IPS-20b (cell line): ENCODE data around the gene FCF1.
"Not testable (repeated sequence)": the region's sequence is repeated elsewhere in the genome, so short reads cannot be mapped to it uniquely, and the experiment has no call there.

Source experiments
- H3K27ac ChIP-seq: one replicate; pipeline ENCODE4 v1.5.1; 2013; ENCODE audit warnings: low read length
- H3K27me3 ChIP-seq: 2 replicates; pipeline ENCODE4 v1.6.1; 2013; ENCODE audit warnings: mild to moderate bottlenecking, low read length, inconsistent platforms; ENCODE audit not compliant: insufficient read depth
- H3K36me3 ChIP-seq: 2 replicates; pipeline ENCODE4 v1.6.1; 2013; ENCODE audit warnings: low read depth, mild to moderate bottlenecking, inconsistent platforms, low read length, moderate library complexity; ENCODE audit not compliant: insufficient read depth
- H3K4me1 ChIP-seq: 2 replicates; pipeline ENCODE4 v1.6.1; 2013; ENCODE audit warnings: mild to moderate bottlenecking, control low read depth, inconsistent platforms, low read length, moderate library complexity; ENCODE audit not compliant: insufficient read depth
- H3K4me3 ChIP-seq: 2 replicates; pipeline ENCODE4 v1.5.1; 2013; ENCODE audit warnings: mild to moderate bottlenecking, low read length, inconsistent platforms
- H3K9ac ChIP-seq: 2 replicates; pipeline ENCODE4 v1.6.1; 2013; ENCODE audit warnings: low read depth, mild to moderate bottlenecking, inconsistent platforms, low read length, moderate library complexity
- H3K9me3 ChIP-seq: 2 replicates; pipeline ENCODE4 v1.6.1; 2013; ENCODE audit warnings: mild to moderate bottlenecking, low read depth, low read length, inconsistent platforms; ENCODE audit not compliant: insufficient read depth

The FCF1 gene

DNA sequence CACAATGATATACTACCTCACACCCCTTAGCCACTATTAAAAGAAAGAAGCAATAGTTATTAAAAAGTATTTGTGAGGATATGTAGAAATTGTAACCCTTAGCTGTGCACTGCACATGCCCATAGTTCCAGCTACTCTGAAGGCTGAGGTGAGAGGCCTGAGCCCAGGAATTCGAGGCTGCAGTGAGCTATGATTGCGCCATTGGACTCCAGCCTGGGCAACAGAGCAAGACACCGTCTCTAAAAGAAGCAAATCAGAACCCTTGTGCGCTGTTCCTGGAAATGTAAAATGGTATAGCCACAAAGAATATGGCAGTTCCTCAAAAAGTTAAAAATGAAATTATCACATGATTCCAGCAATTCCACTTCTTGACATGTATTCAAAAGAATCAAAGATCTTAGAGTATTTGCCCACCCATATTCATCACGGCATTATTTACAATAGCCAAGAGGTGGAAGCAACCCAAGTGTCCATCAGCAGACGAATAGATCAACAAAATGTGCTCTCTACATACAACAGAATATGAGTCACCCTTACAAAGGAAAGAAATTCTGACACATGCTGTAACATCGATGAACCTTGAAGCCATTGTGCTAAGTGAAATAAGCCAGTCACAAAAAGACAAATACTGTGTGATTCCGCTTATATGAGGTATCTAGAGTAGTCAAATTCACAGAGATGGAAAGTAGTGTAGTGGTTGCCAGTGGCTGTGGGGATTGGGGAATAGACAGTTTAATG, 26.5 kb downstream of the FCF1 start:
- H3K4me3 ChIP-seq, result no peak overlapping the region

DNA sequence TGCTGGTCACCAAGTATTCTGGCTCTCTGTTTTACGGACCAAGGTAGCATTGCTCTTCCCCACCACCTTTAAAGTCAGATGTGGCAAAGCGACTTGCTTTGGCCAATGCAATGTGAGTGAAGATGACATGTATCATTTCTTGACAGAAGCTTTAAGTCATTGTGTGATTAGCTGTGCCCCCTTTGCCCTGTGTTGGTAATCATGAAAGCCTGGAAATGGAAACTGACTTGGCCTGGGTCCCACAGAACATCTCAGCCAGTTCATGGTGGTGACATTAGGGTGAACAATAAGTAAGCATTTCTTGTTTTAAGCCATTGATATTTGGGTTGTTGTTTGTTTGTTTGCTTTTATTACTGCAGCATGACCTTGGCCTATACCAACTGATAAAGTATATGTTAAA, 34.3 kb downstream of the FCF1 start:
- Histone ChIP-seq H3K36me3 (no peaks in the 10 kb centered on the region), H3K27me3 (no peaks in the 10 kb centered on the region), H3K27ac (no peak overlapping the region), H3K9me3 (no peaks in the 10 kb centered on the region), H3K4me3 (no peak overlapping the region), H3K9ac (no peak overlapping the region), H3K4me1 (no peaks in the 10 kb centered on the region)

More for the DNA sequence above, 26.5 kb downstream of the FCF1 start:
- H3K27ac ChIP-seq, result no peak overlapping the region
- H3K9me3 ChIP-seq, result no peaks in the 10 kb centered on the region
- peaks cover 34% of the 10 kb centered on the region for H3K36me3 ChIP-seq
- no peak overlapping the region for H3K9ac ChIP-seq
- no peaks in the 10 kb centered on the region for H3K27me3 ChIP-seq
- no peaks in the 10 kb centered on the region for H3K4me1 ChIP-seq

DNA sequence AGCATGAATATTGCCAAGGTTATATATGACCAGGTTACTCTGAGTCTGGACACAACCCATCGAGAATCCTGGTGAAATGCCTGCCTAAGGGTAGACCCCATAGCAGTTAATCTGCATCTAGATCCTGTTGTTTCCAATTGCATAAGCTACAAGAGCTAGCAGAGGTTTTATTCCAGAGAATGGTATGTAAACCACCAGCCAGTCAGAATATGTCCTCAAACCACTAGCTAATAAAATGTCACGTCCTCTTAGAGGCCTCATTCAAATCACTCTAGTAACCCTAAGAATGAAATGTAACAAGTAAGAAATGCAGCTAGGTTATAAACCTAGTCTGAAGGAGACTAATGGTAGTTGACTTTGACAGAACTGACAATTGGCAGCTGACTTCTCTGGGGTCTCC, 41.2 kb downstream of the FCF1 start:
- Histone ChIP-seq H3K27me3 (no peaks in the 10 kb centered on the region), H3K27ac (no peak overlapping the region), H3K36me3 (no peaks in the 10 kb centered on the region), H3K9ac (no peak overlapping the region), H3K4me3 (no peak overlapping the region), H3K9me3 (peaks cover 11% of the 10 kb centered on the region), H3K4me1 (no peaks in the 10 kb centered on the region)

DNA sequence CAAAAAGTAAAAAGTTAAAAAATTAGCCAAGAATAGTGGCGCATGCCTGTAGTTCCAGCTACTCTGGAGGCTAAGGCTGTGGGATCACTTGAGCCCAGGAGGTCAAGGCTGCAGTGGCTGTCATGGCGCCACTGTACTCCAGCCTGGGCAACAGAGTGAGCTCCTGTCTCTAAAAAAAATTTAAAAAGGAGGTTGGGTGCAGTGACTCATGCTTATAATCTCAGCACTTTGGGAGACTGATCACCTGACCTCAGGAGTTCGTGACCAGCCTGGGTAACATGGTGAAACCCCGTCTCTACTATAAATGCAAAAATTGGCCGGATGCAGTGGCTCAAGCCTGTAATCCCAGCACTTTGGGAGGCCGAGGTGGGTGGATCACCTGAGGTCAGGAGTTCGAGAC, 42.0 kb downstream of the FCF1 start:
- Histone ChIP-seq H3K9me3 (peaks cover 11% of the 10 kb centered on the region), H3K4me1 (no peaks in the 10 kb centered on the region), H3K27ac (no peak overlapping the region), H3K9ac (no peak overlapping the region), H3K27me3 (no peaks in the 10 kb centered on the region), H3K4me3 (no peak overlapping the region), H3K36me3 (no peaks in the 10 kb centered on the region)

DNA sequence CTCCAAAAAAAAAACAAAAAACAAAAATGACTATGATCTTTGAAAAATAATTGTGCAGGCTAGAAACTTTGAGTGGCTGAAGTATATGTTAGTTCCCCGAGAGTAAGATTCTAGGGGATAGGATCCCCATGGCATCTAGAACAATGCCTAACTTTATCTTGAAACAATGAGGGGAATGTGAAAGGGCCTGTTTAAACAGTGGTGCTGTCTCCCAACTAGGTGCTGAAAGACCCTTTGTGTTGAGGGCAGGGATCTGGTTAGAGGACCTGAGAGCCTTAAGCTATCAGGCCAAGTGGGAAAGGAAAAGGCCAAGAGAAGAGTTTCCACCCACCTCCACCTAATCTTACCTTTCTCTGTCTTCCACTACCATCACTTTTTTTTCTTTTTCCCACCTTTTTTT, 43.4 kb downstream of the FCF1 start:
- Histone ChIP-seq H3K27me3 (peaks cover 7% of the 10 kb centered on the region), H3K27ac (no peak overlapping the region), H3K36me3 (no peaks in the 10 kb centered on the region), H3K4me1 (no peaks in the 10 kb centered on the region), H3K9ac (no peak overlapping the region), H3K9me3 (peaks cover 11% of the 10 kb centered on the region), H3K4me3 (no peak overlapping the region)

DNA sequence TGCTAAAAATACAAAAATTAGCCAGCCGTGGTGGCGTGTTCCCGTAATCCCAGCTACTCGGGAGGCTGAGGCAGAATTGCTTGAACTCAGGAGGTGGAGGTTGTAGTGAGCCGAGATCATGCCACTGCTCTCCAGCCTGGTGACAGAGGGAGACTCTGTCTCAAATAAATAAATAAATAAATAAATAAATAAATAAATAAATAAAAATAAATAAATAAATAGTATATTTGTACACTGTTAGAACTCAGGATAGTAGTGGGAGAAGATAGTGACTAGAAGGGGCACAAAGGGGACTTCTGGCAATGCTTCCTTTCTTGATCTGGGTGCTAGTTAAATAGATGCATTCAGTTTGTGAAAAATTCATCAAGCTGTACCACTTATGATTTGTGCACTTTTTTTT, 45.6 kb downstream of the FCF1 start:
- not testable (repeated sequence) for H3K36me3 ChIP-seq, H3K9ac ChIP-seq, H3K9me3 ChIP-seq, H3K27ac ChIP-seq, H3K4me1 ChIP-seq, H3K27me3 ChIP-seq, H3K4me3 ChIP-seq

DNA sequence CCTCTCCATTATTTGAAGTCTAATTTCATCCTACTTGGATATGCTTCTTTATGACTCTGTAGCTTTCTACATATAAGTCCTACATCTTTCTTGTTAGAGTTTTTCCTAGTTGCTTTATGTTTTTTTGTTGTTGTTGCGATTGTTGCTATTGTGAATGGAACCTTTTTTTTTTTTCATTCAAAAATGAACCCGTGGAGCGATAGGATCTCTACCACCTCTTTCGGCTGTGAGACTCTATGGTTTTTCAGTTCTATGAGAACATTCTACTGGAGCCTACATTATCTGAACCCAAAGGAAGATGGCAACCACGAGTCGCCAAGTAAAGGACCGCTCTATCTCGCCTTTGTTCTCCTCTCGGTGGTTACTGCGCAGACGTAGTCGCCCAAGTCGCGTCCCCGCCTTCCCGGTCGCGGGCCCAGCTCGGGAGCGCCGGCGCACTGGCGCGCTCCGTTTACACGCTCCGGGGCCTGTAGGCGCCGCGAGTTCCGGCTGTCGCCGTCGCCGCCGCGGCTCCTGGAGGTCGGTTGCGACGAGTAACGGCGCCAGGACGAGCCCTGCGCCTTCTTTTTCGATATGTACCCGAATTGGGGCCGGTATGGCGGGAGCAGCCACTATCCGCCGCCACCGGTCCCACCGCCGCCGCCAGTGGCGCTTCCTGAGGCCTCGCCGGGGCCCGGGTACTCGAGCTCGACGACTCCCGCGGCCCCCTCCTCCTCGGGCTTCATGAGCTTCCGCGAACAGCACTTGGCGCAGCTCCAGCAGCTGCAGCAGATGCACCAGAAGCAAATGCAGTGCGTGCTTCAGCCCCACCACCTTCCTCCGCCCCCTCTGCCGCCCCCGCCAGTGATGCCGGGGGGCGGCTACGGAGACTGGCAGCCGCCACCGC, 50.2 kb downstream of the FCF1 start, which contains the start of gene YLPM1:
YLPM1 (plus strand) TSS at position 400 of the 886 bp plus-strand sequence; CDS start at position 574, 174 bp downstream.
- peak within 1 kb of the TSS; percentile 82 for H3K9ac ChIP-seq
- peaks cover 19% of the 10 kb centered on the region; the same call in 1 of the 2 replicates for H3K4me1 ChIP-seq
- no peaks in the 10 kb centered on the region for H3K9me3 ChIP-seq
- H3K27me3 ChIP-seq, result peaks cover 7% of the 10 kb centered on the region
- peak within 1 kb of the TSS; percentile 94 for H3K4me3 ChIP-seq
- peak within 1 kb of the TSS; percentile 82 for H3K27ac ChIP-seq
- peaks cover 13% of the 10 kb centered on the region for H3K36me3 ChIP-seq

DNA sequence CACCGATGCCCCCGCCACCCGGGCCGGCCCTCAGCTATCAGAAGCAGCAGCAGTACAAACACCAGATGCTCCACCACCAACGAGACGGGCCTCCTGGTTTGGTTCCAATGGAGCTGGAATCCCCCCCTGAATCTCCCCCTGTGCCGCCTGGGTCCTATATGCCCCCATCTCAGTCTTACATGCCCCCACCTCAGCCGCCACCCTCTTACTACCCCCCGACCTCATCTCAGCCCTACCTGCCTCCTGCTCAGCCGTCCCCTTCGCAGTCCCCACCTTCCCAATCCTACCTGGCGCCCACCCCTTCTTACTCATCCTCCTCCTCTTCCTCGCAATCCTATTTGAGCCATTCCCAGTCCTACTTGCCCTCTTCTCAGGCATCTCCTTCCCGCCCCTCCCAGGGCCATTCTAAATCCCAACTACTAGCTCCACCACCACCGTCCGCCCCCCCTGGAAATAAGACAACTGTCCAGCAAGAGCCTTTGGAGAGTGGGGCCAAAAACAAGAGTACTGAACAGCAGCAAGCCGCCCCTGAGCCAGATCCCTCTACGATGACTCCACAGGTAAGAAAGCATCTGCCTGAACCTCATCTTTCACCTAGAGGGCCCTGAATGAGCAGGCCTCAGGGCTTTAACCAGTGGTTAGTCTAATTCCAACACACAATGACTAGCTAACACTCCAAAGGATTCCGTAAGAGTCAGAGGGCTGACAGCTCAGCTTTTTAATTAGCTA, 51.0 kb downstream of the FCF1 start:
- Histone ChIP-seq H3K9ac (peak overlapping the region; percentile 82), H3K4me1 (peaks cover 19% of the 10 kb centered on the region; the same call in 1 of the 2 replicates), H3K27me3 (peaks cover 7% of the 10 kb centered on the region), H3K36me3 (peaks cover 13% of the 10 kb centered on the region), H3K9me3 (no peaks in the 10 kb centered on the region), H3K4me3 (peak overlapping the region; percentile 94), H3K27ac (peak overlapping the region; percentile 77)

DNA sequence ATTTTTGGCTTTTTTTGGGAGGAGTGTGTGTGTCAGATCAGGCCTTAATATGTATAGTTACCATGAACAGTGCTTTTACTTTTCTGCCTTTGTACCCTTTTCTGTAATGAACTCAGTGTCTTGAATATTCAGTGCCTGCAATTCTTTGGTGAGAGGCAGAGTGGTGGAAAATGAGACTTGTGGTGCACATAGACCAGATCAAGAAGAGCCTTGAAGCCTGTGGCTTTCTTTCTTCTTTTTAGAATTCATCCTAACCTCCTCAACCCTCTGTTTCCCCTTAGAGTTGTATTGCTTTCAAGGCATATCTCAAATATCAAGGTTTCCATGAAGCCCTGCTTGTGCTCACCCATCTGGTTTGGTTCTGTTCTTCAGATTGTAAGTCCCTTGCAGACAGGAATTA, 52.8 kb downstream of the FCF1 start:
- Histone ChIP-seq H3K4me3 (peak overlapping the region; percentile 94), H3K36me3 (peaks cover 13% of the 10 kb centered on the region), H3K27ac (no peak overlapping the region), H3K27me3 (0 out of 2 replicates have a peak, but pooled peaks cover under 1% of the 10 kb centered on the region), H3K9me3 (no peaks in the 10 kb centered on the region), H3K4me1 (peaks cover 19% of the 10 kb centered on the region; the same call in 1 of the 2 replicates), H3K9ac (peak overlapping the region; percentile 82; the same call in 1 of the 2 replicates)

DNA sequence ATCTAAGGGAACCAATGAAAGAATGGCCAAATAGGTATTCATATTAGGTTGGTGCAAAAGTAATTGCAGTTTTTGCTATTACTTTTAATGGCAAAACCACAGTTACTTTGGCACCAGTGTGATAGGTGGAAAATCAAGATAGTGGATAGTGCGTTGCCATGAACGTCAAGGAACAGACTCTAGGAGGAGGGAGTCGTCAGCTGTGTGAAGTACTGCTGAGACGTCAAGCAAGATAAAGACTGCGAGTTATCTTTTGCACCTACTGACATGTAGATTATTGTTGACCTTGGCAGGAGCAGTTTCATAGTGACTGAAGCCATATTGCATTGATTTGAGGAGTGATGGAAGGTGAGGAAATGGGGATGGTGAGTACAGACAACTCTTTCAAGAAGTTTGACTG, 58.5 kb downstream of the FCF1 start:
- H3K4me1 ChIP-seq, result peaks cover 3% of the 10 kb centered on the region; the same call in 1 of the 2 replicates
- H3K9me3 ChIP-seq, result no peaks in the 10 kb centered on the region
- H3K27ac ChIP-seq, result no peak overlapping the region
- H3K9ac ChIP-seq, result no peak overlapping the region
- no peaks in the 10 kb centered on the region for H3K27me3 ChIP-seq
- no peak overlapping the region for H3K4me3 ChIP-seq
- peaks cover 17% of the 10 kb centered on the region; the same call in 1 of the 2 replicates for H3K36me3 ChIP-seq

DNA sequence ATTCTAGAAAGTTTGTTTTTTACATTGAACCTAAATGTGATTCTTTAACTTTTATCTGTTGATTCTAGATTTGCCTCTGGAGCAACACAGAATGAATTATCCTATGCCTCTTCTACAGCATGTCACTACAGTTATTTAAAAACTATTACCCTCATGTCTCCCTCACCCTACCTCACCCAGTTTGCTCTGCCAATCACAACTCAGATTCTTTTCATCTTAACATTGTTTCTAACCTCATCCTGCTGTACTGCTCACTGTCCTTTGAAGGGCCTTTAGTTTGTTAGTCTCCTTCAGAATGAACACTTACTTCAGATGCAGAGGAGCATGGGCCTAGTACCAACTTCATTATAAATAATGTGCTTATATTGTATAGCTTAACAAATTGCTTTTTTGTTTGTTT, 71.7 kb downstream of the FCF1 start:
- Histone ChIP-seq H3K27ac (no peak overlapping the region), H3K4me1 (peaks cover 9% of the 10 kb centered on the region; the same call in 1 of the 2 replicates), H3K36me3 (peaks cover 88% of the 10 kb centered on the region), H3K9me3 (no peaks in the 10 kb centered on the region), H3K27me3 (no peaks in the 10 kb centered on the region), H3K4me3 (no peak overlapping the region), H3K9ac (no peak overlapping the region)
